Prostate gland (tissue), 2 donors: ENCODE results near the gene NTMT1. TPM values are rescaled to one million over a fixed set of nuclear protein-coding genes. Genes with fewer than 3 reads are reported as not detected.

ENCODE experiments used
- DNase-seq: peaks from one replicate; pipeline ENCODE4 v3.0.0-alpha.2; 2019; ENCODE audit warnings: low spot score
- H3K27ac ChIP-seq, 2 donors: fragments of 200-600 bp; sonication (generic); 2 replicates each; pipeline ENCODE4 v1.5.1; 2017 to 2019
- H3K27me3 ChIP-seq: fragments of 200-600 bp; sonication (generic); replicated peaks from 2 replicates; pipeline ENCODE4 v1.5.1; 2019; ENCODE audit not compliant: insufficient read depth
- H3K36me3 ChIP-seq, 2 donors: fragments of 200-600 bp; sonication (generic); 1 replicate in 1 of 2; 2 replicates in 1 of 2; pipeline versions ENCODE4 v1.5.1 to v1.8.1; 2017 to 2019
- H3K4me1 ChIP-seq: fragments of 200-600 bp; sonication (generic); replicated peaks from 2 replicates; pipeline ENCODE4 v1.5.1; 2019
- H3K4me3 ChIP-seq, 2 donors: fragments of 200-600 bp; sonication (generic); 2 replicates each; pipeline ENCODE4 v1.5.1; 2017 to 2019
- H3K9me3 ChIP-seq: fragments of 200-600 bp; sonication (generic); 2 replicates; pipeline ENCODE4 v1.5.1; 2017
- CTCF ChIP-seq, 4 experiments: fragments of 200-600 bp in 2 of 4; fragments of 450-650 bp in 2 of 4; sonication (generic) in 2 of 4; IDR thresholded peaks; 1 replicate in 3 of 4; 2 replicates in 1 of 4; pipeline ENCODE4 v1.5.1; 2016 to 2019; ENCODE audit warnings: antibody characterized with exemption in 4 of 4, mild to moderate bottlenecking in 2 of 4, moderate library complexity in 2 of 4
- POLR2A ChIP-seq: fragments of 450-650 bp; IDR thresholded peaks from one replicate; pipeline ENCODE4 v1.6.1; 2016; ENCODE audit warnings: antibody characterized with exemption, mild to moderate bottlenecking
- POLR2AphosphoS5 ChIP-seq: sonication (generic); formaldehyde crosslinking; IDR thresholded peaks from one replicate; pipeline ENCODE4 v1.6.1; 2017; ENCODE audit warnings: antibody characterized with exemption
- WGBS: methylation state at CpG from one replicate; pipeline ENCODE4 v1.1.5; 2018; 5-methylcytosine and 5-hydroxymethylcytosine counted together
- intact Hi-C: fragments of 100-400 bp; cut with DNase I; formaldehyde crosslinking; loops from one replicate; pipeline ENCODE4 v1.14.2; 2022
- total RNA-seq, 2 donors: library from RNA; depleted of rRNA; stranded (reverse); fragments of >200 nt; gene quantifications; one replicate each; pipeline ENCODE4 v1.1.0, GENCODE V29; 2016

The NTMT1 gene
- total RNA-seq, 2 donors from 2014 or later = 25.4 to 53.7 TPM

- Histone ChIP-seq H3K27ac (peak overlapping the region; percentile 89 to 94), H3K27me3 (no peaks in the 10 kb centered on the region), H3K4me1 (peaks cover 6% of the 10 kb centered on the region), H3K9me3 (no peaks in the 10 kb centered on the region), H3K4me3 (peak overlapping the region in 1 of 2 donors; percentile 69), H3K36me3 (no peaks in the 10 kb centered on the region)
- WGBS = 28% methylated on average over 12 of the region's 12 CpGs
- intact Hi-C loops = no loop called here
- TF ChIP-seq CTCF (IDR thresholded peaks at IDR 0.05) = peak in 2 of 4 experiments; percentile 9 to 59
- no peak for TF ChIP-seq POLR2A
- DNase-seq = no peak
Observed at GRCh38 chr9:129611307-129611800, 14.6 kb upstream of the NTMT1 start.

GRCh38 chr9:129612123-129612522 is 13.8 kb upstream of the NTMT1 start:
- no peak overlapping the region for H3K4me3 ChIP-seq
- H3K36me3 ChIP-seq = no peaks in the 10 kb centered on the region
- intact Hi-C loops = no loop called here
- H3K9me3 ChIP-seq = no peaks in the 10 kb centered on the region
- no peak for TF ChIP-seq POLR2AphosphoS5
- no peak for TF ChIP-seq CTCF (IDR thresholded peaks at IDR 0.05)
- 81% methylated on average over 7 of the region's 7 CpGs for WGBS
- no peak for DNase-seq
- peaks cover 6% of the 10 kb centered on the region for H3K4me1 ChIP-seq
- no peaks in the 10 kb centered on the region for H3K27me3 ChIP-seq
- H3K27ac ChIP-seq = no peak overlapping the region

GRCh38 chr9:129612815-129613519 is 13.0 kb upstream of the NTMT1 start:
- WGBS = 67% methylated on average over 12 of the region's 15 CpGs
- no peak overlapping the region for H3K27ac ChIP-seq
- H3K9me3 ChIP-seq = no peaks in the 10 kb centered on the region
- H3K36me3 ChIP-seq = no peaks in the 10 kb centered on the region
- DNase-seq = no peak
- H3K27me3 ChIP-seq = no peaks in the 10 kb centered on the region
- intact Hi-C loops = no loop called here
- peaks cover 3% of the 10 kb centered on the region for H3K4me1 ChIP-seq
- TF ChIP-seq POLR2A = no peak
- no peak for TF ChIP-seq POLR2AphosphoS5
- TF ChIP-seq CTCF (IDR thresholded peaks at IDR 0.05) = no peak
- H3K4me3 ChIP-seq = no peak overlapping the region

- Histone ChIP-seq H3K36me3 (no peaks in the 10 kb centered on the region), H3K27me3 (no peaks in the 10 kb centered on the region), H3K4me1 (peaks cover 3% of the 10 kb centered on the region), H3K27ac (no peak overlapping the region), H3K4me3 (no peak overlapping the region), H3K9me3 (no peaks in the 10 kb centered on the region)
- DNase-seq = no peak
- 45% methylated on average over 17 of the region's 19 CpGs for WGBS
- intact Hi-C loops = no loop called here
- no peak for TF ChIP-seq CTCF (IDR thresholded peaks at IDR 0.05)
- no peak for TF ChIP-seq POLR2A
- TF ChIP-seq POLR2AphosphoS5 = no peak
Observed at GRCh38 chr9:129613520-129614175, 12.3 kb upstream of the NTMT1 start.

- Histone ChIP-seq H3K27ac (no peak overlapping the region), H3K4me1 (peaks cover 3% of the 10 kb centered on the region), H3K27me3 (no peaks in the 10 kb centered on the region), H3K36me3 (no peaks in the 10 kb centered on the region), H3K9me3 (no peaks in the 10 kb centered on the region), H3K4me3 (no peak overlapping the region)
- no peak for TF ChIP-seq POLR2AphosphoS5
- TF ChIP-seq CTCF (IDR thresholded peaks at IDR 0.05) = no peak
- no peak for TF ChIP-seq POLR2A
- intact Hi-C loops = no loop called here
- WGBS = 86% methylated on average over 10 of the region's 10 CpGs
- no peak for DNase-seq
Observed at GRCh38 chr9:129614932-129615331, 11.0 kb upstream of the NTMT1 start.
